DOHH2 (cell line): Measurements from ENCODE around the gene USP12.

ENCODE experiments used
- H3F3A ChIP-seq: fragments of 200-600 bp; sonication (generic), shearing (Covaris generic); 2 replicates; pipeline ENCODE4 v1.6.0; 2016; ENCODE audit warnings: antibody characterized with exemption, mild to moderate bottlenecking; ENCODE audit not compliant: control insufficient read depth, insufficient read depth
- H3K27ac ChIP-seq: fragments of 200-600 bp; sonication (generic); 2 replicates; pipeline ENCODE4 v1.5.1; 2014; ENCODE audit warnings: low read depth, mild to moderate bottlenecking, low read length, moderate library complexity
- H3K27me3 ChIP-seq: fragments of 200-600 bp; sonication (generic); 2 replicates; pipeline ENCODE4 v1.6.1; 2014; ENCODE audit warnings: mild to moderate bottlenecking, low read length, mixed read lengths; ENCODE audit not compliant: control insufficient read depth
- H3K36me3 ChIP-seq: fragments of 200-600 bp; sonication (generic); 2 replicates; pipeline ENCODE4 v1.6.1; 2014; ENCODE audit warnings: mild to moderate bottlenecking, low read length, moderate library complexity, mixed read lengths; ENCODE audit not compliant: control insufficient read depth
- H3K4me1 ChIP-seq: fragments of 200-600 bp; sonication (generic); 2 replicates; pipeline ENCODE4 v1.6.1; 2014; ENCODE audit warnings: mild to moderate bottlenecking, low read length, mixed read lengths; ENCODE audit not compliant: control insufficient read depth
- H3K4me2 ChIP-seq: fragments of 200-600 bp; sonication (generic); 2 replicates; pipeline ENCODE4 v1.6.0; 2014; ENCODE audit warnings: mild to moderate bottlenecking, low read length, moderate library complexity
- H3K4me3 ChIP-seq: fragments of 200-600 bp; sonication (generic); 2 replicates; pipeline ENCODE4 v1.5.1; 2014; ENCODE audit warnings: mild to moderate bottlenecking, low read length, mixed read lengths
- H3K79me2 ChIP-seq: fragments of 200-600 bp; sonication (generic); 2 replicates; pipeline ENCODE4 v1.6.1; 2014; ENCODE audit warnings: mild to moderate bottlenecking, low read length, mixed read lengths; ENCODE audit not compliant: control insufficient read depth
- H3K9me2 ChIP-seq: fragments of 200-600 bp; sonication (generic); replicated peaks from 2 replicates; pipeline ENCODE4 v1.6.1; 2014; ENCODE audit warnings: mild to moderate bottlenecking, low read length, mixed read lengths; ENCODE audit not compliant: control insufficient read depth
- H3K9me3 ChIP-seq: fragments of 200-600 bp; sonication (generic); 2 replicates; pipeline ENCODE4 v1.6.1; 2014; ENCODE audit warnings: antibody characterized with exemption, low read length, mixed read lengths; ENCODE audit not compliant: control insufficient read depth, insufficient read depth
- H4K20me1 ChIP-seq: fragments of 200-600 bp; sonication (generic); 2 replicates; pipeline ENCODE4 v1.6.0; 2014; ENCODE audit warnings: low read depth, mild to moderate bottlenecking, antibody characterized with exemption, low read length, moderate library complexity; ENCODE audit not compliant: control insufficient read depth, insufficient read depth
- EZH2phosphoT487 ChIP-seq: fragments of 200-600 bp; sonication (generic); IDR thresholded peaks from 2 replicates; pipeline ENCODE4 v1.6.1; 2017; ENCODE audit warnings: borderline replicate concordance, mild to moderate bottlenecking, antibody characterized with exemption, low read length, moderate library complexity, mixed read lengths
- TF ChIP-seq, protein P1 (sequence below): fragments of 200-600 bp; sonication (generic); IDR thresholded peaks from one replicate; pipeline ENCODE4 v1.5.1; 2014; ENCODE audit warnings: antibody characterized with exemption, mild to moderate bottlenecking, low read depth, low read length; ENCODE audit not compliant: poor library complexity, severe bottlenecking

The USP12 gene

DNA sequence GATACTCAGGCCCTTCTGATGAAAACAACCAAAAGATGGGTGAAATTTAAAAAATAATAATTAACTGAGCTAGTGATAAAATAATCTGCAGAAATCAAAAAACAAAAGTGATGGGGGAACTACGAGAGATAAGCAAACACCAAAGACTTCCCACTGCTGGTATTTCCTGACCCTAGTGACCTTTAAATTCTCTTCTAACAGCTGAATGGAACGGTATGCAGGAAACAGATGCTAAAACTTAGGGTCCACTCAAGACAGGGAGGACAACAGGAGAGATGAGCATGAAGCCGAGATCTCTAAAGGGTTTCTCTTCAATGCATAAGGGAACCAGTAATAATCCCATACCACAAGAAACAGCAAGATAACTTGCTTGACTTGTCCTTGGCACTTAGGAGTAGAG lies 50.8 kb downstream of the USP12 start:
- peaks cover 86% of the 10 kb centered on the region for H3K79me2 ChIP-seq
- H3K27me3 ChIP-seq = no peaks in the 10 kb centered on the region
- no peaks in the 10 kb centered on the region; the same call in 1 of the 2 replicates for H4K20me1 ChIP-seq
- peaks cover 14% of the 10 kb centered on the region for H3K4me1 ChIP-seq
- H3K9me3 ChIP-seq = peaks cover 12% of the 10 kb centered on the region; the same call in 1 of the 2 replicates
- no peak overlapping the region for H3K27ac ChIP-seq
- H3K9me2 ChIP-seq = no peaks in the 10 kb centered on the region
- H3K4me2 ChIP-seq = no peak overlapping the region
- H3K36me3 ChIP-seq = peaks cover 18% of the 10 kb centered on the region
- H3F3A ChIP-seq = no peaks in the 10 kb centered on the region
- TF ChIP-seq, protein P1, sequence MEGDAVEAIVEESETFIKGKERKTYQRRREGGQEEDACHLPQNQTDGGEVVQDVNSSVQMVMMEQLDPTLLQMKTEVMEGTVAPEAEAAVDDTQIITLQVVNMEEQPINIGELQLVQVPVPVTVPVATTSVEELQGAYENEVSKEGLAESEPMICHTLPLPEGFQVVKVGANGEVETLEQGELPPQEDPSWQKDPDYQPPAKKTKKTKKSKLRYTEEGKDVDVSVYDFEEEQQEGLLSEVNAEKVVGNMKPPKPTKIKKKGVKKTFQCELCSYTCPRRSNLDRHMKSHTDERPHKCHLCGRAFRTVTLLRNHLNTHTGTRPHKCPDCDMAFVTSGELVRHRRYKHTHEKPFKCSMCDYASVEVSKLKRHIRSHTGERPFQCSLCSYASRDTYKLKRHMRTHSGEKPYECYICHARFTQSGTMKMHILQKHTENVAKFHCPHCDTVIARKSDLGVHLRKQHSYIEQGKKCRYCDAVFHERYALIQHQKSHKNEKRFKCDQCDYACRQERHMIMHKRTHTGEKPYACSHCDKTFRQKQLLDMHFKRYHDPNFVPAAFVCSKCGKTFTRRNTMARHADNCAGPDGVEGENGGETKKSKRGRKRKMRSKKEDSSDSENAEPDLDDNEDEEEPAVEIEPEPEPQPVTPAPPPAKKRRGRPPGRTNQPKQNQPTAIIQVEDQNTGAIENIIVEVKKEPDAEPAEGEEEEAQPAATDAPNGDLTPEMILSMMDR = no peak
- TF ChIP-seq EZH2phosphoT487 = no peak
- no peak overlapping the region for H3K4me3 ChIP-seq

DNA sequence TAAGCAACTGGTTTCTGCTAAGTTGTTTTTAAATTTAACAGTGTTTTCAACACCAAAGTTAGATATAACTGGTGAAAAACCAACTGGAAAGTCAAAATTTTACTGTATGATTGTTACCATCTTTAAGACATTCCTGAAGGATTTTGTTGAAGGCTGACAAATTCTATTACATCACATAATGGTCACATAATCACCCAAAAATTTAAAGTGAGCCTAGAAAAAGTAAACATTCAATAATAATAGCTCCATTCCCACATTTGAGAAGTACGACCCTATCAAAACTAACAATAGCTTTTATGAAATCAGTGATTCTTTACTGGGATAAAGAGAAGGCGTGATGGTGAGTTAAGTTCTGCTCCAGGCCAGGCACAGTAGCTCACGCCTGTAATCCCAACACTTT lies 51.6 kb downstream of the USP12 start:
- H3K9me3 ChIP-seq = peaks cover 7% of the 10 kb centered on the region; the same call in 1 of the 2 replicates
- no peaks in the 10 kb centered on the region for H3F3A ChIP-seq
- no peaks in the 10 kb centered on the region; the same call in 1 of the 2 replicates for H4K20me1 ChIP-seq
- H3K4me2 ChIP-seq = no peak overlapping the region
- no peak overlapping the region for H3K27ac ChIP-seq
- H3K27me3 ChIP-seq = no peaks in the 10 kb centered on the region
- H3K79me2 ChIP-seq = peaks cover 86% of the 10 kb centered on the region
- TF ChIP-seq, protein P1 = no peak
- no peak for TF ChIP-seq EZH2phosphoT487
- peaks cover 17% of the 10 kb centered on the region for H3K4me1 ChIP-seq
- H3K4me3 ChIP-seq = no peak overlapping the region
- H3K9me2 ChIP-seq = no peaks in the 10 kb centered on the region
- peaks cover 20% of the 10 kb centered on the region for H3K36me3 ChIP-seq

DNA sequence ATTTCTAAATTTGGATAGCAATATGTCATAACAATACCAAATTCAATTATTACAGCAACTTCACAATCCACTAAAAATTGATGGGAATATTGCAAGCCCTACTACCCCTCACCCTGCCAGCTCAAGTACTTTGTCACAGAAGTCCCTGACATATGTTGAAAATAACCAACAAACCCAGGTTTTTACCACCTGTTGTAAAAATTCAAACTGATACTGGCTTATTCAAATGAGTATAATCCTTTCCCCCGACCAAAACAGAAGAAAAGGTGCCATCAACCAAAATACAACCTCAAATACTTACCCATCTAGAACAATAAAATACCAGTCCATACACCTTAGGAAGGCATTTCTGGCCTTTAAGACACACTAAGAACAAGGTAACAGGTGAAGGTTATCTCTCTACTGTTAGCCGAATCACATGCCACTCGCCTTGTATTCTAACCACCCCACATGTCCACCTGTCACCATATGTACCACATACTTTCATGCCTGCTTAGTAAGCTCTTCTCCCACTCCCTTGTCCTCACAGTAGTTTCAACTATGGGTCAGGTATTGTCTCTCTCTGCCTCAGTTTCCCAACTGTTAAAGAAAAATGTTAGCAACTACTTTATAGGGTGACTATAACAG lies 53.1 kb downstream of the USP12 start:
- Histone ChIP-seq H3K9me3 (peaks cover 3% of the 10 kb centered on the region; the same call in 1 of the 2 replicates), H3K4me3 (no peak overlapping the region), H3K4me2 (no peak overlapping the region), H3K27ac (no peak overlapping the region), H3K36me3 (peaks cover 16% of the 10 kb centered on the region), H3K9me2 (no peaks in the 10 kb centered on the region), H3K79me2 (peaks cover 73% of the 10 kb centered on the region), H4K20me1 (no peaks in the 10 kb centered on the region; the same call in 1 of the 2 replicates), H3F3A (no peaks in the 10 kb centered on the region), H3K4me1 (peaks cover 31% of the 10 kb centered on the region), H3K27me3 (no peaks in the 10 kb centered on the region)
- TF ChIP-seq, protein P1 = no peak
- no peak for TF ChIP-seq EZH2phosphoT487
